Measurements from ENCODE around the gene RALGAPA2. TPM values are rescaled to one million over a fixed set of nuclear protein-coding genes. Genes with fewer than 3 reads are reported as not detected.

The RALGAPA2 gene
- polyA plus RNA-seq (21.8 and 33.0 TPM in 2 replicates), polyA minus RNA-seq (59.9 and 77.4 TPM in 2 replicates)

DNA sequence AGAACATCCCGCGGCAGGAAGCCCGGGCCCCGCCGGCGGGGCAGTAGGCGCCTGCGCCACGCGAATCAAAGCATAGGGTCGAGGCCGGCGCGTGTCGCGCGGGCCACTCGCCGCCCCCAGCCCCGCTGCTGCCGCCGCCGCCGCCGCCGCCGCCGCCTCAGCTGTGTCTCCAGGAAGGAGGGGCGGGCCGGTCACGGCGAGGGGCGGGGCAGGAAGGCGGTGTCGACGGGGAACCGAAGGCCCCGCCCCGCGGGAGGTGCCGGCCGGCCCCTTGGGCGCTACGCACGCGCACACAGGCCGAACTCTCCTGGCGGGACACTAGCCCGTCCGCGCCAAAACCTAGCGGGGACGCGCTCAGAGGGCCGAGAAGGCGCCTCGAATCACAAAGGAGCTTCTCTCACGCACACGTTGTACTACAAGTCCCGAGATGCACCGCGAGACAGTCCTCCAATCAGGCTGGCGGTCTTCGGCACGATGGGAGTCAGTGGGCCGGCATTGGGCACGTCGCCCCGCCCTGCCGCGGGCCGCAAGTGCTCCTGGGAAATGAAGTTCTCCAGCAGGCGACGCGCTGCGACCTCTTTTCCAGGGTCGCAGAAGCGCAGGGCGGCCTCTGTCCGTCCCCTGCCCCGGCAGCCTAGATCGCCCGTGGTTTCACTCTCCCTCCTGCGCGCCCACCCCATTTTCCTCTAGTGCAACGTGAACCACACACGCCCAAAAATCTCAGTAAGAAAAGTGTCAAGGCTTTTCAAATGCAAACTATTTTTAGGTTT lies at the start of gene RALGAPA2:
Gene RALGAPA2 (minus strand): TSS at position 171 of the 770 bp plus-strand sequence. CDS start 164 bp downstream, at position 7.
- Histone ChIP-seq H3K27ac (ENCODE audit: low read length) (peak within 1 kb of the TSS; percentile 80), H3K27me3 (ENCODE audit: insufficient read depth, low read depth, low read length) (no peaks in the 10 kb centered on the region), H3K4me3 (ENCODE audit: low read length) (peak within 1 kb of the TSS; percentile 89), H4K20me1 (ENCODE audit: insufficient read depth) (no peaks in the 10 kb centered on the region), H3K36me3 (ENCODE audit: insufficient read depth, low read length) (no peaks in the 10 kb centered on the region), H3K9me3 (ENCODE audit: low read length) (no peaks in the 10 kb centered on the region), H2AFZ (ENCODE audit: low read depth, low read length) (peak within 1 kb of the TSS; percentile 78), H3K79me2 (replicated peaks; ENCODE audit: insufficient read depth, low read length) (peaks cover 30% of the 10 kb centered on the region), H3K4me2 (ENCODE audit: low read length) (peak within 1 kb of the TSS; percentile 86), H3K9me2 (ENCODE audit: insufficient read depth, low read length) (no peaks in the 10 kb centered on the region), H3F3A (ENCODE audit: insufficient read depth, low read length, poor library complexity, severe bottlenecking) (no peaks in the 10 kb centered on the region), H3K9ac (ENCODE audit: low read length) (peak within 1 kb of the TSS; percentile 80)
- TF ChIP-seq MXI1 (conservative IDR thresholded peaks at IDR 0.05; ENCODE audit: poor library complexity, severe bottlenecking) (peak; percentile 84), SMC3 (conservative IDR thresholded peaks at IDR 0.05; ENCODE audit: poor library complexity) (no peak), POLR2AphosphoS5 (IDR thresholded peaks at IDR 0.05) (peak; percentile 27), RAD21 (conservative IDR thresholded peaks at IDR 0.05) (no peak), EP300 (conservative IDR thresholded peaks at IDR 0.05; ENCODE audit: poor library complexity, severe bottlenecking) (peak; percentile 28), EZH2 (IDR thresholded peaks at IDR 0.05; ENCODE audit: borderline replicate concordance, insufficient read depth, low read length, poor library complexity, severe bottlenecking) (no peak)
- TF ChIP-seq, protein P1, sequence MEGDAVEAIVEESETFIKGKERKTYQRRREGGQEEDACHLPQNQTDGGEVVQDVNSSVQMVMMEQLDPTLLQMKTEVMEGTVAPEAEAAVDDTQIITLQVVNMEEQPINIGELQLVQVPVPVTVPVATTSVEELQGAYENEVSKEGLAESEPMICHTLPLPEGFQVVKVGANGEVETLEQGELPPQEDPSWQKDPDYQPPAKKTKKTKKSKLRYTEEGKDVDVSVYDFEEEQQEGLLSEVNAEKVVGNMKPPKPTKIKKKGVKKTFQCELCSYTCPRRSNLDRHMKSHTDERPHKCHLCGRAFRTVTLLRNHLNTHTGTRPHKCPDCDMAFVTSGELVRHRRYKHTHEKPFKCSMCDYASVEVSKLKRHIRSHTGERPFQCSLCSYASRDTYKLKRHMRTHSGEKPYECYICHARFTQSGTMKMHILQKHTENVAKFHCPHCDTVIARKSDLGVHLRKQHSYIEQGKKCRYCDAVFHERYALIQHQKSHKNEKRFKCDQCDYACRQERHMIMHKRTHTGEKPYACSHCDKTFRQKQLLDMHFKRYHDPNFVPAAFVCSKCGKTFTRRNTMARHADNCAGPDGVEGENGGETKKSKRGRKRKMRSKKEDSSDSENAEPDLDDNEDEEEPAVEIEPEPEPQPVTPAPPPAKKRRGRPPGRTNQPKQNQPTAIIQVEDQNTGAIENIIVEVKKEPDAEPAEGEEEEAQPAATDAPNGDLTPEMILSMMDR (IDR thresholded peaks at IDR 0.05; ENCODE audit: poor library complexity, severe bottlenecking), result peak; percentile 15

DNA sequence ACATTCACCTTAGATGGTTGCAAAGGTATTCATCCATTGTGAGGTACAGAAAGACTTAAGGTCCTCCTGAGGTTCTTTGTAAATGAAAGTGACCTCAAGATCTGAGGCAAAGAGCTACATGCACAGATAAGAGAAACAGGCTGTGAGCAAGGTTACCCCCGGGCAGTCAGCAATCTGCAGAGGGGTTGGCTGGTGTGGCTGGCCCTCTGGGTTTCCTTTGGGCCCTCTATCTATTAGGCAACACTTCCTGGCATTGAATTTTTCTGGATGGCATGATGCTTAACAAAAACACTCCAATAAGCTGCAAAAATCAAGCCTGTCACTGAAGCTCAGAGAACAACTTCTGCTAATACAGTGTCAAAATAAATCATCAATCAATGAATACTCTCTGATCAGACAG lies 48.9 kb upstream of the RALGAPA2 start:
- Histone ChIP-seq H3K4me2 (ENCODE audit: low read length) (no peak overlapping the region), H3K36me3 (ENCODE audit: insufficient read depth, low read length) (no peaks in the 10 kb centered on the region), H3K27me3 (ENCODE audit: insufficient read depth, low read depth, low read length) (no peaks in the 10 kb centered on the region), H2AFZ (ENCODE audit: low read depth, low read length) (no peak overlapping the region), H3F3A (ENCODE audit: insufficient read depth, low read length, poor library complexity, severe bottlenecking) (no peaks in the 10 kb centered on the region), H3K9ac (ENCODE audit: low read length) (no peak overlapping the region), H3K4me3 (ENCODE audit: low read length) (no peak overlapping the region), H3K9me3 (ENCODE audit: low read length) (no peaks in the 10 kb centered on the region), H4K20me1 (ENCODE audit: insufficient read depth) (no peaks in the 10 kb centered on the region), H3K79me2 (replicated peaks; ENCODE audit: insufficient read depth, low read length) (no peaks in the 10 kb centered on the region), H3K27ac (ENCODE audit: low read length) (no peak overlapping the region), H3K9me2 (ENCODE audit: insufficient read depth, low read length) (no peaks in the 10 kb centered on the region)
- TF ChIP-seq TAF1 (IDR thresholded peaks at IDR 0.05; ENCODE audit: low read depth) (no peak), EZH2 (IDR thresholded peaks at IDR 0.05; ENCODE audit: borderline replicate concordance, insufficient read depth, low read length, poor library complexity, severe bottlenecking) (no peak), RAD21 (conservative IDR thresholded peaks at IDR 0.05) (no peak), POLR2AphosphoS5 (IDR thresholded peaks at IDR 0.05) (no peak), MXI1 (conservative IDR thresholded peaks at IDR 0.05; ENCODE audit: poor library complexity, severe bottlenecking) (no peak), EP300 (conservative IDR thresholded peaks at IDR 0.05; ENCODE audit: poor library complexity, severe bottlenecking) (no peak), SMC3 (conservative IDR thresholded peaks at IDR 0.05; ENCODE audit: poor library complexity) (no peak)
- TF ChIP-seq, protein P1 (IDR thresholded peaks at IDR 0.05; ENCODE audit: poor library complexity, severe bottlenecking), result no peak
- TF ChIP-seq, protein P2, sequence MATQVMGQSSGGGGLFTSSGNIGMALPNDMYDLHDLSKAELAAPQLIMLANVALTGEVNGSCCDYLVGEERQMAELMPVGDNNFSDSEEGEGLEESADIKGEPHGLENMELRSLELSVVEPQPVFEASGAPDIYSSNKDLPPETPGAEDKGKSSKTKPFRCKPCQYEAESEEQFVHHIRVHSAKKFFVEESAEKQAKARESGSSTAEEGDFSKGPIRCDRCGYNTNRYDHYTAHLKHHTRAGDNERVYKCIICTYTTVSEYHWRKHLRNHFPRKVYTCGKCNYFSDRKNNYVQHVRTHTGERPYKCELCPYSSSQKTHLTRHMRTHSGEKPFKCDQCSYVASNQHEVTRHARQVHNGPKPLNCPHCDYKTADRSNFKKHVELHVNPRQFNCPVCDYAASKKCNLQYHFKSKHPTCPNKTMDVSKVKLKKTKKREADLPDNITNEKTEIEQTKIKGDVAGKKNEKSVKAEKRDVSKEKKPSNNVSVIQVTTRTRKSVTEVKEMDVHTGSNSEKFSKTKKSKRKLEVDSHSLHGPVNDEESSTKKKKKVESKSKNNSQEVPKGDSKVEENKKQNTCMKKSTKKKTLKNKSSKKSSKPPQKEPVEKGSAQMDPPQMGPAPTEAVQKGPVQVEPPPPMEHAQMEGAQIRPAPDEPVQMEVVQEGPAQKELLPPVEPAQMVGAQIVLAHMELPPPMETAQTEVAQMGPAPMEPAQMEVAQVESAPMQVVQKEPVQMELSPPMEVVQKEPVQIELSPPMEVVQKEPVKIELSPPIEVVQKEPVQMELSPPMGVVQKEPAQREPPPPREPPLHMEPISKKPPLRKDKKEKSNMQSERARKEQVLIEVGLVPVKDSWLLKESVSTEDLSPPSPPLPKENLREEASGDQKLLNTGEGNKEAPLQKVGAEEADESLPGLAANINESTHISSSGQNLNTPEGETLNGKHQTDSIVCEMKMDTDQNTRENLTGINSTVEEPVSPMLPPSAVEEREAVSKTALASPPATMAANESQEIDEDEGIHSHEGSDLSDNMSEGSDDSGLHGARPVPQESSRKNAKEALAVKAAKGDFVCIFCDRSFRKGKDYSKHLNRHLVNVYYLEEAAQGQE (IDR thresholded peaks at IDR 0.05; ENCODE audit: borderline replicate concordance), result no peak

Data from neural cell (in vitro differentiated cells).